ENCODE data around the gene TRPC6. TPM values are rescaled to one million over a fixed set of nuclear protein-coding genes. Genes with fewer than 3 reads are reported as not detected.

Gene TRPC6
- total and polyA plus RNA-seq, 4 donors, result 0.03 to 1.5 (median 0.17) TPM; not detected in 1

- no peak overlapping the region for H3K9ac ChIP-seq (ENCODE audit: low read depth in 1 of 2, low read length in 2 of 2)
- H3K27ac ChIP-seq (ENCODE audit: low read depth in 1 of 2, low read length in 2 of 2), result no peak overlapping the region
- no peaks in the 10 kb centered on the region for H3K9me3 ChIP-seq (ENCODE audit: control insufficient read depth in 4 of 4, low read length in 3 of 4)
- DNase-seq (ENCODE audit: low spot score), result no peak
- no peaks in the 10 kb centered on the region for H3K36me3 ChIP-seq (ENCODE audit: control insufficient read depth in 4 of 4, insufficient read depth in 3 of 4, low read depth in 1 of 4, low read length in 3 of 4)
- WGBS, result 83% methylated on average over 1 of the region's 1 CpG
- no peak for TF ChIP-seq TAF1 (conservative IDR thresholded peaks at IDR 0.05)
- TF ChIP-seq GABPA (IDR thresholded peaks at IDR 0.05 in 1 of 2, conservative IDR thresholded peaks at IDR 0.05 in 1 of 2), result no peak
- no peak for TF ChIP-seq RXRA (IDR thresholded peaks at IDR 0.05)
- TF ChIP-seq, protein P1, sequence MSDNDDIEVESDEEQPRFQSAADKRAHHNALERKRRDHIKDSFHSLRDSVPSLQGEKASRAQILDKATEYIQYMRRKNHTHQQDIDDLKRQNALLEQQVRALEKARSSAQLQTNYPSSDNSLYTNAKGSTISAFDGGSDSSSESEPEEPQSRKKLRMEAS (IDR thresholded peaks at IDR 0.05), result no peak
- TF ChIP-seq, protein P2, sequence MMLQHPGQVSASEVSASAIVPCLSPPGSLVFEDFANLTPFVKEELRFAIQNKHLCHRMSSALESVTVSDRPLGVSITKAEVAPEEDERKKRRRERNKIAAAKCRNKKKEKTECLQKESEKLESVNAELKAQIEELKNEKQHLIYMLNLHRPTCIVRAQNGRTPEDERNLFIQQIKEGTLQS (IDR thresholded peaks at IDR 0.05), result no peak
- TF ChIP-seq RAD21 (IDR thresholded peaks at IDR 0.05), result no peak
- TF ChIP-seq NR2F2 (IDR thresholded peaks at IDR 0.05), result no peak
- no peak for TF ChIP-seq YY1 (IDR thresholded peaks at IDR 0.05)
- TF ChIP-seq SP1 (IDR thresholded peaks at IDR 0.05), result no peak
- TF ChIP-seq JUND (IDR thresholded peaks at IDR 0.05), result no peak
- no peak for TF ChIP-seq HNF4G (IDR thresholded peaks at IDR 0.05)
- TF ChIP-seq, protein P3, sequence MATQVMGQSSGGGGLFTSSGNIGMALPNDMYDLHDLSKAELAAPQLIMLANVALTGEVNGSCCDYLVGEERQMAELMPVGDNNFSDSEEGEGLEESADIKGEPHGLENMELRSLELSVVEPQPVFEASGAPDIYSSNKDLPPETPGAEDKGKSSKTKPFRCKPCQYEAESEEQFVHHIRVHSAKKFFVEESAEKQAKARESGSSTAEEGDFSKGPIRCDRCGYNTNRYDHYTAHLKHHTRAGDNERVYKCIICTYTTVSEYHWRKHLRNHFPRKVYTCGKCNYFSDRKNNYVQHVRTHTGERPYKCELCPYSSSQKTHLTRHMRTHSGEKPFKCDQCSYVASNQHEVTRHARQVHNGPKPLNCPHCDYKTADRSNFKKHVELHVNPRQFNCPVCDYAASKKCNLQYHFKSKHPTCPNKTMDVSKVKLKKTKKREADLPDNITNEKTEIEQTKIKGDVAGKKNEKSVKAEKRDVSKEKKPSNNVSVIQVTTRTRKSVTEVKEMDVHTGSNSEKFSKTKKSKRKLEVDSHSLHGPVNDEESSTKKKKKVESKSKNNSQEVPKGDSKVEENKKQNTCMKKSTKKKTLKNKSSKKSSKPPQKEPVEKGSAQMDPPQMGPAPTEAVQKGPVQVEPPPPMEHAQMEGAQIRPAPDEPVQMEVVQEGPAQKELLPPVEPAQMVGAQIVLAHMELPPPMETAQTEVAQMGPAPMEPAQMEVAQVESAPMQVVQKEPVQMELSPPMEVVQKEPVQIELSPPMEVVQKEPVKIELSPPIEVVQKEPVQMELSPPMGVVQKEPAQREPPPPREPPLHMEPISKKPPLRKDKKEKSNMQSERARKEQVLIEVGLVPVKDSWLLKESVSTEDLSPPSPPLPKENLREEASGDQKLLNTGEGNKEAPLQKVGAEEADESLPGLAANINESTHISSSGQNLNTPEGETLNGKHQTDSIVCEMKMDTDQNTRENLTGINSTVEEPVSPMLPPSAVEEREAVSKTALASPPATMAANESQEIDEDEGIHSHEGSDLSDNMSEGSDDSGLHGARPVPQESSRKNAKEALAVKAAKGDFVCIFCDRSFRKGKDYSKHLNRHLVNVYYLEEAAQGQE (IDR thresholded peaks at IDR 0.05), result no peak
- TF ChIP-seq, protein P4, sequence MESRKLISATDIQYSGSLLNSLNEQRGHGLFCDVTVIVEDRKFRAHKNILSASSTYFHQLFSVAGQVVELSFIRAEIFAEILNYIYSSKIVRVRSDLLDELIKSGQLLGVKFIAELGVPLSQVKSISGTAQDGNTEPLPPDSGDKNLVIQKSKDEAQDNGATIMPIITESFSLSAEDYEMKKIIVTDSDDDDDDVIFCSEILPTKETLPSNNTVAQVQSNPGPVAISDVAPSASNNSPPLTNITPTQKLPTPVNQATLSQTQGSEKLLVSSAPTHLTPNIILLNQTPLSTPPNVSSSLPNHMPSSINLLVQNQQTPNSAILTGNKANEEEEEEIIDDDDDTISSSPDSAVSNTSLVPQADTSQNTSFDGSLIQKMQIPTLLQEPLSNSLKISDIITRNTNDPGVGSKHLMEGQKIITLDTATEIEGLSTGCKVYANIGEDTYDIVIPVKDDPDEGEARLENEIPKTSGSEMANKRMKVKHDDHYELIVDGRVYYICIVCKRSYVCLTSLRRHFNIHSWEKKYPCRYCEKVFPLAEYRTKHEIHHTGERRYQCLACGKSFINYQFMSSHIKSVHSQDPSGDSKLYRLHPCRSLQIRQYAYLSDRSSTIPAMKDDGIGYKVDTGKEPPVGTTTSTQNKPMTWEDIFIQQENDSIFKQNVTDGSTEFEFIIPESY (IDR thresholded peaks at IDR 0.05), result no peak
- TF ChIP-seq FOXA1 (IDR thresholded peaks at IDR 0.05), result no peak
- no peak for TF ChIP-seq EGR1 (IDR thresholded peaks at IDR 0.05; ENCODE audit: low read depth in 2 of 2)
- H3K4me3 ChIP-seq (ENCODE audit: low read depth in 1 of 3, low read length in 3 of 3), result no peak overlapping the region
- no peaks in the 10 kb centered on the region for H3K27me3 ChIP-seq (ENCODE audit: control insufficient read depth in 4 of 4, insufficient read depth in 4 of 4, low read length in 3 of 4)
- H3K4me1 ChIP-seq (ENCODE audit: control insufficient read depth in 4 of 4, insufficient read depth in 4 of 4, low read length in 3 of 4), result peaks cover 0 to 15% (median 3%) of the 10 kb centered on the region in 4 donors
These were observed 137.6 kb downstream of the TRPC6 start for GRCh38 chr11:101446238-101446637.

- H3K9me3 ChIP-seq (ENCODE audit: control insufficient read depth in 4 of 4, low read length in 3 of 4), result no peaks in the 10 kb centered on the region
- H3K4me3 ChIP-seq (ENCODE audit: low read depth in 1 of 3, low read length in 3 of 3), result no peak overlapping the region
- DNase-seq (ENCODE audit: low spot score), result no peak
- H3K9ac ChIP-seq (ENCODE audit: low read depth in 1 of 2, low read length in 2 of 2), result no peak overlapping the region
- H3K4me1 ChIP-seq (ENCODE audit: control insufficient read depth in 4 of 4, insufficient read depth in 4 of 4, low read length in 3 of 4), result peaks cover 0 to 15% (median 3%) of the 10 kb centered on the region in 4 donors
- H3K27ac ChIP-seq (ENCODE audit: low read depth in 1 of 2, low read length in 2 of 2), result no peak overlapping the region
- no peaks in the 10 kb centered on the region for H3K36me3 ChIP-seq (ENCODE audit: control insufficient read depth in 4 of 4, insufficient read depth in 3 of 4, low read depth in 1 of 4, low read length in 3 of 4)
- H3K27me3 ChIP-seq (ENCODE audit: control insufficient read depth in 4 of 4, insufficient read depth in 4 of 4, low read length in 3 of 4), result no peaks in the 10 kb centered on the region
- TF ChIP-seq HNF4G (IDR thresholded peaks at IDR 0.05) (no peak), FOXA2 (IDR thresholded peaks at IDR 0.05) (no peak), TAF1 (conservative IDR thresholded peaks at IDR 0.05) (no peak), JUND (IDR thresholded peaks at IDR 0.05) (no peak), HNF4A (conservative IDR thresholded peaks at IDR 0.05) (no peak), GABPA (IDR thresholded peaks at IDR 0.05 in 1 of 2, conservative IDR thresholded peaks at IDR 0.05 in 1 of 2) (no peak), NR2F2 (IDR thresholded peaks at IDR 0.05) (no peak), SP1 (IDR thresholded peaks at IDR 0.05) (no peak), FOXA1 (IDR thresholded peaks at IDR 0.05) (no peak), YY1 (IDR thresholded peaks at IDR 0.05) (no peak)
- TF ChIP-seq, protein P1 (IDR thresholded peaks at IDR 0.05), result no peak
- TF ChIP-seq, protein P3 (IDR thresholded peaks at IDR 0.05), result no peak
- TF ChIP-seq, protein P4 (IDR thresholded peaks at IDR 0.05), result no peak
- TF ChIP-seq, protein P2 (IDR thresholded peaks at IDR 0.05), result no peak
These were observed 138.0 kb downstream of the TRPC6 start for GRCh38 chr11:101445761-101446160.
